ENCODE measurements around the gene MAP2K5. TPM values are rescaled to one million over a fixed set of nuclear protein-coding genes. Genes with fewer than 3 reads are reported as not detected.
A peak's percentile ranks its signal among the peaks of the same experiment; 100 is the strongest.

The MAP2K5 gene
- total RNA-seq, 1 experiment from 2014 or later, result 15.0 TPM

DNA sequence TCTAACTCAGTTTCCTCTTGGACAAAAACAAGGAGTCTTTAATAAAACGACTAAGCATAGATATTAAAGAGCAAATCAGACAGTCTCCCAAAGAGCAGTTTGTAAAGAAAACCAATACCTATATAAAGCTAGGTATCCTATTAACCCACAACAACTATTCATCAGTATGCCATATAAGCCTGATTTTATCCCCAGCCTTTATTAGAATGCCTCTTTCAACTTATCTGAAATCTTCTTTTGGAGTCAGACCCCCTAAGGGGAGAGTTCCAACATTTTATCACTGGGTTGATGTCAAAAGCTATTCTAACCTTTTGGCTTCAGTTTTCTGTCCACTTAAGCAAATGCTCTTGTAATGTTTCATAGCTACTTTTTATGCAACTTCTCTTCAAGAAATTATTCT, 17.8 kb downstream of the MAP2K5 start:
- no peak overlapping the region for H3T11ph ChIP-seq (ENCODE audit: low read length)
- TF ChIP-seq CTCF (conservative IDR thresholded peaks at IDR 0.05), result no peak
- H3K4me3 Mint-ChIP-seq, result no peak overlapping the region

More for the DNA sequence above, 17.8 kb downstream of the MAP2K5 start:
- no peak overlapping the region for H3K14ac ChIP-seq (ENCODE audit: insufficient read depth, low read length)
- no peak overlapping the region for H2AFZ ChIP-seq (ENCODE audit: low read length)
- H3K79me1 ChIP-seq (ENCODE audit: insufficient read depth, low read depth, low read length, poor library complexity, severe bottlenecking), result no peaks in the 10 kb centered on the region
- H4K8ac ChIP-seq (replicated peaks; ENCODE audit: insufficient read length, low read depth, low read length), result no peak overlapping the region
- no peak overlapping the region for H3K4me2 ChIP-seq (ENCODE audit: insufficient read depth, insufficient read length, low read length)
- no peaks in the 10 kb centered on the region for H3K79me2 ChIP-seq (ENCODE audit: insufficient read depth, low read length)
- H2BK5ac ChIP-seq (ENCODE audit: insufficient read length, low read length), result no peak overlapping the region
- peaks cover 2 to 3% of the 10 kb centered on the region in 2 experiments; a peak in 4 of 5 replicates for H3K9me3 Mint-ChIP-seq
- peaks cover 24 to 26% of the 10 kb centered on the region in 2 experiments for H3K4me1 Mint-ChIP-seq
- no peak overlapping the region for H3K4ac ChIP-seq (ENCODE audit: low read depth, low read length)
- H3K9ac ChIP-seq (ENCODE audit: extremely low read depth, insufficient read length, low read length), result no peak overlapping the region
- no peaks in the 10 kb centered on the region for H4K20me1 ChIP-seq (ENCODE audit: control insufficient read depth, insufficient read depth, insufficient read length)
- H2AK5ac ChIP-seq (ENCODE audit: insufficient read length, low read length), result no peak overlapping the region
- no peak overlapping the region for H2BK15ac ChIP-seq (ENCODE audit: low read depth, low read length)
- H4K91ac ChIP-seq (ENCODE audit: insufficient read length, low read depth, low read length), result no peak overlapping the region
- no peaks in the 10 kb centered on the region for H3K27me3 Mint-ChIP-seq (ENCODE audit: low read depth)
- no peak overlapping the region for H3K27ac ChIP-seq (ENCODE audit: insufficient read length, low read depth, low read length)
- H3K4me1 ChIP-seq (ENCODE audit: insufficient read depth, low read length), result no peaks in the 10 kb centered on the region
- no peak overlapping the region for H2BK120ac ChIP-seq (ENCODE audit: low read depth, low read length, poor library complexity, severe bottlenecking)
- DNase-seq, result no peak
- no peak overlapping the region for H3K56ac ChIP-seq (ENCODE audit: insufficient read length, low read depth, low read length)
- no peak overlapping the region for H4K5ac ChIP-seq (ENCODE audit: insufficient read length, low read depth, low read length)
- H3K9me3 ChIP-seq (ENCODE audit: control insufficient read depth, low read depth, low read length), result no peaks in the 10 kb centered on the region
- H3K18ac ChIP-seq (ENCODE audit: insufficient read length, low read depth, low read length), result no peak overlapping the region
- no peaks in the 10 kb centered on the region for H3K23me2 ChIP-seq (ENCODE audit: insufficient read length, low read depth, low read length, poor library complexity, severe bottlenecking)
- no peak overlapping the region for H2BK20ac ChIP-seq (ENCODE audit: low read depth, low read length, poor library complexity, severe bottlenecking)
- H3K27me3 ChIP-seq (ENCODE audit: insufficient read depth, low read length), result no peaks in the 10 kb centered on the region
- peak overlapping the region in 1 of 3 experiments; percentile 61; a peak in 1 of 7 replicates for H3K27ac Mint-ChIP-seq
- no peak overlapping the region for H3K23ac ChIP-seq (ENCODE audit: insufficient read length, low read depth, low read length)
- WGBS (ENCODE audit: extremely low coverage, insufficient read length, low lambda C conversion rate), result no CpG with 5 or more reads among the region's 1 CpG
- no peak overlapping the region for H2BK12ac ChIP-seq (ENCODE audit: insufficient read length, low read depth, low read length)
- H3K36me3 Mint-ChIP-seq (ENCODE audit: insufficient read depth in 1 of 3, low read depth in 3 of 3), result peaks cover 4 to 12% (median 10%) of the 10 kb centered on the region in 3 experiments; a peak in 6 of 7 replicates
